Activated CD4-positive, alpha-beta T cell treated with anti-CD3 and anti-CD28 coated beads, Interleukin-2, amount 10 ng/mL, durations not matched to agents 7 days and 5 days (primary cell): Measurements from ENCODE around the gene KRT6A. TPM values are rescaled to one million over a fixed set of nuclear protein-coding genes. Genes with fewer than 3 reads are reported as not detected.
"Not testable (repeated sequence)": the region's sequence is repeated elsewhere in the genome, so short reads cannot be mapped to it uniquely, and the experiment has no call there.

Experiments
- CTCF ChIA-PET: fragments of 350-600 bp; sonication (Branson Sonifier 250); formaldehyde crosslinking; loops from one replicate; lab custom pipeline; 2021; ENCODE audit warnings: antibody characterized with exemption; lab: Charles Lee
- POLR2A ChIA-PET: fragments of 350-600 bp; sonication (Branson Sonifier 250); formaldehyde crosslinking; loops from one replicate; lab custom pipeline; 2021; ENCODE audit warnings: antibody characterized with exemption; lab: Charles Lee
- DNase-seq: peaks from one replicate; pipeline ENCODE4 v3.0.0-alpha.2; 2020
- H3K27ac Mint-ChIP-seq: one replicate; pipeline ENCODE4 v1.8.0; 2021; ENCODE audit warnings: mild to moderate bottlenecking, moderate library complexity, mixed read lengths
- H3K27me3 Mint-ChIP-seq: one replicate; pipeline ENCODE4 v1.8.0; 2021; ENCODE audit warnings: mixed read lengths
- H3K36me3 Mint-ChIP-seq: one replicate; pipeline ENCODE4 v1.8.0; 2021; ENCODE audit warnings: low read depth, mixed read lengths
- H3K4me1 Mint-ChIP-seq: one replicate; pipeline ENCODE4 v1.8.0; 2021; ENCODE audit warnings: mixed read lengths
- H3K4me3 Mint-ChIP-seq: one replicate; pipeline ENCODE4 v1.8.0; 2021; ENCODE audit warnings: mild to moderate bottlenecking, moderate library complexity, mixed read lengths
- H3K9me3 Mint-ChIP-seq: one replicate; pipeline ENCODE4 v1.8.0; 2021; ENCODE audit warnings: mixed read lengths
- total RNA-seq, 2 experiments: library from RNA; stranded (reverse); gene quantifications; one replicate each; pipeline ENCODE4 v1.2.3, GENCODE V29; 2021

The KRT6A gene
- total RNA-seq, 2 experiments from 2014 or later: not detected

- no peaks in the 10 kb centered on the region for H3K36me3 Mint-ChIP-seq
- no peak overlapping the region for H3K4me3 Mint-ChIP-seq
These were observed 14.0 kb upstream of the KRT6A start for GRCh38 chr12:52506858-52507715.

GRCh38 chr12:52502877-52503276 lies 9.8 kb upstream of the KRT6A start:
- Mint-ChIP-seq H3K4me1 (no peaks in the 10 kb centered on the region), H3K27me3 (peaks cover 56% of the 10 kb centered on the region), H3K27ac (no peak overlapping the region), H3K9me3 (no peaks in the 10 kb centered on the region), H3K4me3 (no peak overlapping the region), H3K36me3 (no peaks in the 10 kb centered on the region)
- no peak for DNase-seq
- ChIA-PET CTCF (no interaction called here), POLR2A (no interaction called here)

More at GRCh38 chr12:52506858-52507715, 14.0 kb upstream of the KRT6A start:
- DNase-seq: no peak
- peaks cover 9% of the 10 kb centered on the region for H3K9me3 Mint-ChIP-seq
- POLR2A ChIA-PET: no interaction called here
- CTCF ChIA-PET: interaction anchor here (0.8 to 1.1 kb wide), 2 partner anchors 37 to 134 kb away, joined by 3 read pairs; no protein-coding TSS in a partner anchor
- H3K4me1 Mint-ChIP-seq: no peaks in the 10 kb centered on the region
- peaks cover 51% of the 10 kb centered on the region for H3K27me3 Mint-ChIP-seq
- H3K27ac Mint-ChIP-seq: no peak overlapping the region

GRCh38 chr12:52501490-52501889 lies 8.4 kb upstream of the KRT6A start:
- H3K4me3 Mint-ChIP-seq: no peak overlapping the region
- POLR2A ChIA-PET: no interaction called here
- no peak overlapping the region for H3K27ac Mint-ChIP-seq
- H3K9me3 Mint-ChIP-seq: no peaks in the 10 kb centered on the region
- H3K4me1 Mint-ChIP-seq: no peaks in the 10 kb centered on the region
- CTCF ChIA-PET: no interaction called here
- no peak for DNase-seq
- H3K36me3 Mint-ChIP-seq: no peaks in the 10 kb centered on the region
- H3K27me3 Mint-ChIP-seq: peaks cover 44% of the 10 kb centered on the region

DNA sequence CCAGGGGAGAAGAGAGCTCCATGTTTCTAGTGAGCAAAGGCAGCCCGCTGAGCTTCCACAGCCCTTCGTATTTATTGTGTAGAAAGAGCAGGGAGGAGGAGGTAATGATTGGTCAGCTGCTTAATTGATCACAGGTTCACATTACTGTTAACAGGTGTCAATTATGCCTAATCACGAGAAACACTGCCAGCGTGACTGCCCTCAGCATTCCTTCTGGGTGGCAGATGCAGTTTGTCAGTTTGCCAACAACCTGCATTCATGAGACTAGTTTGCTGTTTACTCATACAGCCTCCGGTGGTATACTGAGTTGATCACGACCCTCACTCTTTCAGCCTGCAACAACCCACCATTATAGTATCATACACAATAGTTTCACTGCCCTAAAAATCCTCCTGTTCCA lies 7.5 kb upstream of the KRT6A start:
- H3K36me3 Mint-ChIP-seq, POLR2A ChIA-PET, H3K4me1 Mint-ChIP-seq, H3K4me3 Mint-ChIP-seq, DNase-seq, H3K9me3 Mint-ChIP-seq, H3K27ac Mint-ChIP-seq: not testable (repeated sequence)
- CTCF ChIA-PET: interaction anchor here (1.0 kb wide), 1 partner anchor 199 kb away, joined by 3 read pairs; no protein-coding TSS in a partner anchor
- peaks cover 35% of the 10 kb centered on the region for H3K27me3 Mint-ChIP-seq

- Mint-ChIP-seq H3K9me3 (no peaks in the 10 kb centered on the region), H3K36me3 (no peaks in the 10 kb centered on the region), H3K27me3 (peaks cover 34% of the 10 kb centered on the region), H3K27ac (no peak overlapping the region), H3K4me3 (no peak overlapping the region), H3K4me1 (no peaks in the 10 kb centered on the region)
- POLR2A ChIA-PET: no interaction called here
- no peak for DNase-seq
- CTCF ChIA-PET: interaction anchor here (1.0 kb wide), 1 partner anchor 199 kb away, joined by 3 read pairs; no protein-coding TSS in a partner anchor
These were observed 6.9 kb upstream of the KRT6A start for GRCh38 chr12:52499806-52500560.

- ChIA-PET POLR2A (no interaction called here), CTCF (interaction anchor here (0.6 kb wide), 1 partner anchor 13 kb away, joined by 3 read pairs; no protein-coding TSS in a partner anchor)
- H3K4me1 Mint-ChIP-seq: no peaks in the 10 kb centered on the region
- no peaks in the 10 kb centered on the region for H3K36me3 Mint-ChIP-seq
- no peaks in the 10 kb centered on the region for H3K9me3 Mint-ChIP-seq
- no peak overlapping the region for H3K4me3 Mint-ChIP-seq
- peaks cover 35% of the 10 kb centered on the region for H3K27me3 Mint-ChIP-seq
- DNase-seq: no peak
- no peak overlapping the region for H3K27ac Mint-ChIP-seq
These were observed 5.9 kb upstream of the KRT6A start for GRCh38 chr12:52498946-52499345.

GRCh38 chr12:52497975-52498374 lies 4.9 kb upstream of the KRT6A start:
- H3K4me3 Mint-ChIP-seq: no peak overlapping the region
- DNase-seq: no peak
- POLR2A ChIA-PET: no interaction called here
- H3K27me3 Mint-ChIP-seq: peaks cover 31% of the 10 kb centered on the region
- no peaks in the 10 kb centered on the region for H3K4me1 Mint-ChIP-seq
- H3K9me3 Mint-ChIP-seq: no peaks in the 10 kb centered on the region
- no peaks in the 10 kb centered on the region for H3K36me3 Mint-ChIP-seq
- no peak overlapping the region for H3K27ac Mint-ChIP-seq
- CTCF ChIA-PET: no interaction called here

- Mint-ChIP-seq H3K27ac (no peak overlapping the region), H3K4me3 (no peak overlapping the region), H3K27me3 (peaks cover 22% of the 10 kb centered on the region), H3K36me3 (no peaks in the 10 kb centered on the region), H3K4me1 (no peaks in the 10 kb centered on the region), H3K9me3 (no peaks in the 10 kb centered on the region)
- POLR2A ChIA-PET: no interaction called here
- CTCF ChIA-PET: no interaction called here
- no peak for DNase-seq
These were observed 3.6 kb upstream of the KRT6A start for GRCh38 chr12:52496590-52497071.

GRCh38 chr12:52496054-52496453 lies 3.0 kb upstream of the KRT6A start:
- peaks cover 25% of the 10 kb centered on the region for H3K27me3 Mint-ChIP-seq
- H3K27ac Mint-ChIP-seq: no peak overlapping the region
- no peaks in the 10 kb centered on the region for H3K9me3 Mint-ChIP-seq
- no peak for DNase-seq
- H3K4me1 Mint-ChIP-seq: no peaks in the 10 kb centered on the region
- ChIA-PET POLR2A (no interaction called here), CTCF (no interaction called here)
- H3K4me3 Mint-ChIP-seq: no peak overlapping the region
- H3K36me3 Mint-ChIP-seq: no peaks in the 10 kb centered on the region

DNA sequence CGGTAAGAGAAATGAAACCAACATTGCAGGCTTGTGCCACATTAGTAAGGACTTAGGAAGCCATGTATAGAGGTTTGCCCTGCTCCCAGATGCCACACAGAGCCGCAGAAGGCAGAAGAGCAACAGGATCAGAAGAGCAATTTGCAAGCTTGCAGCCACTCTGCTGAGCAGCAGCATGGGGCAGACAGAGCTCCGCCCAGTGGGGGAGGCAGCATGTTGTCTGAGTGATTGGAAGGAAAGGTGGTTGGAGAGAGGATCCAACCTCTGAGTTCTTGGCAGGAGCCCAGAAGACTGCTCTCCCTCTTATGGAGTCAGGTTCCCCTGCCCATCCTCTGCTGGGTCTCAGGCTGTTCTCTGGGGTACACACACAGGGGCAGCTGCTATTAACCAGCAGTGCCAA lies 2.3 kb upstream of the KRT6A start:
- no peaks in the 10 kb centered on the region for H3K36me3 Mint-ChIP-seq
- H3K27me3 Mint-ChIP-seq: peaks cover 24% of the 10 kb centered on the region
- no peaks in the 10 kb centered on the region for H3K4me1 Mint-ChIP-seq
- H3K9me3 Mint-ChIP-seq: no peaks in the 10 kb centered on the region
- CTCF ChIA-PET: no interaction called here
- H3K27ac Mint-ChIP-seq: no peak overlapping the region
- DNase-seq: no peak
- POLR2A ChIA-PET: no interaction called here
- no peak overlapping the region for H3K4me3 Mint-ChIP-seq

DNA sequence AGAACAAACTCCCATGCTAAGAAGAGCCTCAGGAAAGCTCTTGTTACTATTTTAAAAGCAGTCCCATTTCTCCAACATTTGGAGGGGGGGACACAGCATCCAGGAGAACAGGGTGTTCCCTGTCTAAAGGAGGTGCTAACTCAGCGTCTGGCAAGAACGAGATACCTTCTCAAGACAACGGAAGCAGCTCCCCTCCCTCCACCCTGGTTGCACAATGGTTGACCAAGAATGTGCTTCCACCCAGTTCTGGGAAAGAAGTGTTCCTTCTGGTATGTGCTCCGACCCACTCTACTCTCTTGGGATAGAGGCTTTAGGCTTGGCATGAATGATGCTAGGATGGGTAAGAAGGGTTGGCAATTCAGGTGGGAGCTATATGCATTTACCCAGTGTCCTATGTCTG lies 1.5 kb upstream of the KRT6A start:
- Mint-ChIP-seq H3K27ac (no peak overlapping the region), H3K27me3 (peaks cover 25% of the 10 kb centered on the region), H3K9me3 (no peaks in the 10 kb centered on the region), H3K36me3 (no peaks in the 10 kb centered on the region), H3K4me3 (no peak overlapping the region), H3K4me1 (no peaks in the 10 kb centered on the region)
- ChIA-PET CTCF (interaction anchor here (0.6 kb wide), 1 partner anchor 395 kb away, joined by 3 read pairs; no protein-coding TSS in a partner anchor), POLR2A (no interaction called here)
- no peak for DNase-seq

DNA sequence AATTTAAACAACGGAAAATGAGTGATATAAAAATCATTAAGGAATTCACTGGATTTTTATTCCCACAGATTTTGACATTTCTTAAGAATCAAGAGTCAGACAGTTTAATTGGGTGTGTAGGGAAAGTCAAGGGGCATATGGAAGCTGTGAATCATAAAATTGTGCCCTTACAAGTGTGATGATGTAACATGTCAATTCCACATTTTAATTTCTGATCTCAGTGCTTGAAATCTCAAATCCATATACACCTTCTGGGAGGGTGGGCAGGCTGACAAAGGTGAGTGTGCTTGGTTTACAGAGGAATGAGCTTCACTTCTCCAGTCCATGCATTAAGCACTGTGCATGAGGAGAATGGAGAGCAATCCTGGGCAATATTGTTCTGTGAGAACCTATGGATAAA lies 1.0 kb upstream of the KRT6A start:
- no peak for DNase-seq
- ChIA-PET CTCF (interaction anchor here (0.6 kb wide), 1 partner anchor 42 kb away, joined by 3 read pairs; no protein-coding TSS in a partner anchor), POLR2A (no interaction called here)
- Mint-ChIP-seq H3K27me3 (peaks cover 25% of the 10 kb centered on the region), H3K36me3 (no peaks in the 10 kb centered on the region), H3K4me1 (no peaks in the 10 kb centered on the region), H3K4me3 (no peak overlapping the region), H3K9me3 (no peaks in the 10 kb centered on the region), H3K27ac (no peak overlapping the region)

DNA sequence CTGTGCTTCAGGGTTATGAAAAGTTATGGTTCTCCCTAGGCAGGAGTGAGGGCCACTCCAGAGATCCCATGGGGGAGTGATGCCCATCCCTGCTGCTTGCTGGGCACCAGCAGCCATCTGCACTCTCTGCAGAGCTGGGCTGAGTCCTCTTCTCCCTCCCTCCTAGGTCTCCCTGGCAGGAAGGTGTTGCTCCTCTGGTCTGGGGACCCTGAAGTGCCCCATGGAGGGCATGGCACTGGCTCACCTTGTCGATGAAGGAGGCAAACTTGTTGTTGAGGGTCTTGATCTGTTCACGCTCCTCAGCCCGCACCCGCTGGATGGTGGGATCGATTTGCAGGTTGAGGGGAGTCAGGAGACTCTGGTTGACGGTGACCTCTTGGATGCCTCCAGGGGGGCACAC lies 652 bp downstream of the KRT6A start:
- peaks cover 22% of the 10 kb centered on the region for H3K27me3 Mint-ChIP-seq
- H3K36me3 Mint-ChIP-seq, H3K27ac Mint-ChIP-seq, POLR2A ChIA-PET, H3K9me3 Mint-ChIP-seq, CTCF ChIA-PET, H3K4me3 Mint-ChIP-seq, H3K4me1 Mint-ChIP-seq, DNase-seq: not testable (repeated sequence)
